ENCODE results near the gene ATAD3C.
"Not testable (repeated sequence)": the region's sequence is repeated elsewhere in the genome, so short reads cannot be mapped to it uniquely, and the experiment has no call there.

GRCh38 chr1:1476011-1476410 lies 26.5 kb downstream of the ATAD3C start:
- TF ChIP-seq EZH2 (IDR thresholded peaks at IDR 0.05; ENCODE audit: low read length) = not testable (repeated sequence)
- TF ChIP-seq, protein P1, sequence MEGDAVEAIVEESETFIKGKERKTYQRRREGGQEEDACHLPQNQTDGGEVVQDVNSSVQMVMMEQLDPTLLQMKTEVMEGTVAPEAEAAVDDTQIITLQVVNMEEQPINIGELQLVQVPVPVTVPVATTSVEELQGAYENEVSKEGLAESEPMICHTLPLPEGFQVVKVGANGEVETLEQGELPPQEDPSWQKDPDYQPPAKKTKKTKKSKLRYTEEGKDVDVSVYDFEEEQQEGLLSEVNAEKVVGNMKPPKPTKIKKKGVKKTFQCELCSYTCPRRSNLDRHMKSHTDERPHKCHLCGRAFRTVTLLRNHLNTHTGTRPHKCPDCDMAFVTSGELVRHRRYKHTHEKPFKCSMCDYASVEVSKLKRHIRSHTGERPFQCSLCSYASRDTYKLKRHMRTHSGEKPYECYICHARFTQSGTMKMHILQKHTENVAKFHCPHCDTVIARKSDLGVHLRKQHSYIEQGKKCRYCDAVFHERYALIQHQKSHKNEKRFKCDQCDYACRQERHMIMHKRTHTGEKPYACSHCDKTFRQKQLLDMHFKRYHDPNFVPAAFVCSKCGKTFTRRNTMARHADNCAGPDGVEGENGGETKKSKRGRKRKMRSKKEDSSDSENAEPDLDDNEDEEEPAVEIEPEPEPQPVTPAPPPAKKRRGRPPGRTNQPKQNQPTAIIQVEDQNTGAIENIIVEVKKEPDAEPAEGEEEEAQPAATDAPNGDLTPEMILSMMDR (optimal IDR thresholded peaks at IDR 0.05 in 1 of 3, IDR thresholded peaks at IDR 0.05 in 1 of 3, conservative IDR thresholded peaks at IDR 0.05 in 1 of 3; ENCODE audit: extremely low read depth in 1 of 3, insufficient read depth in 2 of 3, low read length in 3 of 3) = not testable (repeated sequence)
